Adrenal gland (tissue), 12 donors: ENCODE results near the gene SLC46A2. TPM values are rescaled to one million over a fixed set of nuclear protein-coding genes. Genes with fewer than 3 reads are reported as not detected.

Experiments
- DNase-seq, 7 donors: peaks; one replicate each; pipeline ENCODE4 v3.0.0-alpha.2; 2019 to 2020
- H3K27ac ChIP-seq, 5 donors: fragments of 200-600 bp; sonication (generic) in 4 of 5; 1 replicate in 3 of 5; 2 replicates in 2 of 5; pipeline versions ENCODE4 v1.5.1 to v1.8.0; 2016 to 2020; ENCODE audit warnings: mild to moderate bottlenecking in 1 of 5
- H3K27me3 ChIP-seq: fragments of 200-600 bp; 2 replicates; pipeline ENCODE4 v1.8.0; 2021
- H3K36me3 ChIP-seq, 2 donors: fragments of 200-600 bp; replicated peaks in 1 of 2; 1 replicate in 1 of 2; 2 replicates in 1 of 2; pipeline versions ENCODE4 v1.5.1 to v1.8.0; 2018 to 2022
- H3K4me1 ChIP-seq, 2 donors: fragments of 200-600 bp; replicated peaks in 1 of 2; 1 replicate in 1 of 2; 2 replicates in 1 of 2; pipeline versions ENCODE4 v1.5.1 to v1.8.0; 2018 to 2021
- H3K4me3 ChIP-seq, 4 donors: fragments of 200-600 bp; sonication (generic) in 3 of 4; one replicate each; pipeline ENCODE4 v1.5.1; 2016 to 2018
- H3K9me3 ChIP-seq, 3 donors: fragments of 200-600 bp; sonication (generic) in 1 of 3; replicated peaks in 1 of 3; 1 replicate in 2 of 3; 2 replicates in 1 of 3; pipeline versions ENCODE4 v1.5.1 to v1.8.0; 2016 to 2021
- POLR2A ChIP-seq, 2 donors: fragments of 450-650 bp; IDR thresholded peaks; one replicate each; pipeline ENCODE4 v1.6.1; 2017; ENCODE audit warnings: antibody characterized with exemption in 2 of 2, mild to moderate bottlenecking in 2 of 2, moderate library complexity in 1 of 2
- WGBS, 4 donors: extraction: QIAGEN DNeasy Blood & Tissue Kit in 2 of 4; methylation state at CpG; one replicate each; pipeline versions ENCODE4 v1.1.5 to v1.1.7; 2013 to 2017; 5-methylcytosine and 5-hydroxymethylcytosine counted together
- intact Hi-C, 2 donors: fragments of 100-400 bp; cut with DNase I; formaldehyde crosslinking; loops; one replicate each; pipeline versions ENCODE4 v1.14.1 to v1.15.0; 2022 to 2023
- polyA plus RNA-seq, 3 donors: library from polyadenylated mRNA; stranded (reverse); fragments of 200-250 nt in 2 of 3; fragments of 350-450 nt in 1 of 3; fragmentation: Illumina TruSeq in 1 of 3; extraction: RNeasy Lipid Tissue Mini Kit (QIAGEN cat#74804) in 1 of 3; gene quantifications; one replicate each; pipeline ENCODE4 v1.2.3, GENCODE V29; 2013 to 2014
- total RNA-seq, 9 donors: library from RNA; depleted of rRNA in 4 of 9; stranded (reverse); fragments of >200 nt in 4 of 9; fragments of 120-200 nt in 1 of 9; fragmentation: NEBNext Ultra II Directional in 1 of 9; extraction: Animal tissue kit (Norgen Biotek cat#: 25700) in 1 of 9; gene quantifications; one replicate each; pipeline versions ENCODE4 v1.1.0 to v1.2.4, GENCODE V29; 2013 to 2023
- TF ChIP-seq, protein P1 (sequence below), 6 experiments: fragments of 450-650 bp in 4 of 6; fragments of 200-600 bp in 2 of 6; sonication (generic) in 1 of 6; IDR thresholded peaks; 1 replicate in 5 of 6; 2 replicates in 1 of 6; pipeline versions ENCODE4 v1.5.1 to v1.8.0; 2016 to 2021; ENCODE audit warnings: antibody characterized with exemption in 6 of 6, mild to moderate bottlenecking in 2 of 6, moderate library complexity in 1 of 6
- donor health status: healthy with polysubstance abuse.
- donor health status: Bipolar disorder and iron deficiency.
- donor health status: DM: yes; HTN: yes; CAD: no.
- donor health status: DM: no; HTN: no; CAD: no.
- donor health status: DM: no; HTN: no; CAD: no.
- donor health status: DM: yes; HTN: yes; CAD: no.

SLC46A2 gene
- total and polyA plus RNA-seq, 12 donors, result 0.07 to 1.9 (median 0.48) TPM; not detected in 6

DNA sequence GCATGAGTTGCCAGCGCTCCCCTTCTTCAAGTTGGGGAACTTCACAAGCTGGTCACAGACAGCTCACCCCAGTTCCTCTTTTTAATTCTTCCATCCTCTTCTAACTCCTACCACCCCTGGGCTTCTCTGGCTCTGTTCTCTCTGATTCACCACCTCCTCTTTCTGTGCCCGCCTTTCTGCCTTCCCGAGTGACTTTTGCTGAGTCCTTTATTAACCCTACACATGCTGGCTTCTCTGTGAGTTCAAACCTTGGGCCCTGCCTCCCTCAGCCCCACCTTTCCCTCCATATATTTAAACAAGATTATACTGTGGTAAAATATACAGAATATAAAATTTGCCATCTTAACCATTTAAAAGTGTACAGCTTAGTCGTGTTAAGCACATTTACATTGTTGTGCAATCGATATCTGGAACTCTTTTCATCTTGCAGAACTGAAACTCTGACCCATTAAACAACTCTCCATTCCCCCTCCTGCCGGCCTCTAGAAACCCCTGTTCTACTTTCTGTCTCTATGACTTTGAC is 32.0 kb downstream of the SLC46A2 start:
- H3K36me3 ChIP-seq, result no peaks in the 10 kb centered on the region
- no peak overlapping the region for H3K4me3 ChIP-seq
- H3K27ac ChIP-seq, result peak overlapping the region in 1 of 5 donors; percentile 6
- intact Hi-C loops, result no loop called here
- WGBS, 4 donors, result 54 to 63% (median 58%) methylated on average over 6 of the region's 6 CpGs
- H3K27me3 ChIP-seq, result no peaks in the 10 kb centered on the region
- TF ChIP-seq POLR2A (IDR thresholded peaks at IDR 0.05), result no peak
- TF ChIP-seq, protein P1, sequence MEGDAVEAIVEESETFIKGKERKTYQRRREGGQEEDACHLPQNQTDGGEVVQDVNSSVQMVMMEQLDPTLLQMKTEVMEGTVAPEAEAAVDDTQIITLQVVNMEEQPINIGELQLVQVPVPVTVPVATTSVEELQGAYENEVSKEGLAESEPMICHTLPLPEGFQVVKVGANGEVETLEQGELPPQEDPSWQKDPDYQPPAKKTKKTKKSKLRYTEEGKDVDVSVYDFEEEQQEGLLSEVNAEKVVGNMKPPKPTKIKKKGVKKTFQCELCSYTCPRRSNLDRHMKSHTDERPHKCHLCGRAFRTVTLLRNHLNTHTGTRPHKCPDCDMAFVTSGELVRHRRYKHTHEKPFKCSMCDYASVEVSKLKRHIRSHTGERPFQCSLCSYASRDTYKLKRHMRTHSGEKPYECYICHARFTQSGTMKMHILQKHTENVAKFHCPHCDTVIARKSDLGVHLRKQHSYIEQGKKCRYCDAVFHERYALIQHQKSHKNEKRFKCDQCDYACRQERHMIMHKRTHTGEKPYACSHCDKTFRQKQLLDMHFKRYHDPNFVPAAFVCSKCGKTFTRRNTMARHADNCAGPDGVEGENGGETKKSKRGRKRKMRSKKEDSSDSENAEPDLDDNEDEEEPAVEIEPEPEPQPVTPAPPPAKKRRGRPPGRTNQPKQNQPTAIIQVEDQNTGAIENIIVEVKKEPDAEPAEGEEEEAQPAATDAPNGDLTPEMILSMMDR (IDR thresholded peaks at IDR 0.05), result no peak
- H3K4me1 ChIP-seq, result no peaks in the 10 kb centered on the region
- peak in 5 of 7 donors; percentile 18 to 56 (median 28) for DNase-seq
- H3K9me3 ChIP-seq, result no peaks in the 10 kb centered on the region

DNA sequence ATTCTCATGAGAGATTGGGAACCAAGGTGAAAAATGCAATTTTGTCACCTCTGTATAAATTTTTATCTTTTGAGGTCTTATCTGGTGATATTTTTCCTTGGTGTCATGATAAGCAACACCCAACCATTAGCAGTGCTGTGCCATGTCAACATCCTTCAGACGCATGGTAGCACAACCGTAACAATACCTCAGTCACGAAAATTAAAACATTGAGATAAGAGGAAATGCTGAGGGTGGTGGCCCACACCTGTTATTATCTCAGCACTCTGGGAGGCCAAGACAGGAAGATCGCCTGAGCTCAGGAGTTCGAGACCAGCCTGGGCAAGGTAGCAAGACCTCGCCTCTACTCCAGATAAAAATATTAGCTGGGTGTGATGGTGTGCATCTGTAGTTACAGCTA is 32.7 kb downstream of the SLC46A2 start:
- DNase-seq, result no peak
- Histone ChIP-seq H3K36me3 (no peaks in the 10 kb centered on the region), H3K9me3 (no peaks in the 10 kb centered on the region), H3K4me1 (no peaks in the 10 kb centered on the region), H3K27ac (no peak overlapping the region), H3K27me3 (no peaks in the 10 kb centered on the region), H3K4me3 (no peak overlapping the region)
- 86 to 91% (median 89%) methylated on average over 6 of the region's 6 CpGs for whole genome bisulfite sequencing, 4 donors
- intact Hi-C loops, result no loop called here
- TF ChIP-seq POLR2A (IDR thresholded peaks at IDR 0.05), result no peak

DNA sequence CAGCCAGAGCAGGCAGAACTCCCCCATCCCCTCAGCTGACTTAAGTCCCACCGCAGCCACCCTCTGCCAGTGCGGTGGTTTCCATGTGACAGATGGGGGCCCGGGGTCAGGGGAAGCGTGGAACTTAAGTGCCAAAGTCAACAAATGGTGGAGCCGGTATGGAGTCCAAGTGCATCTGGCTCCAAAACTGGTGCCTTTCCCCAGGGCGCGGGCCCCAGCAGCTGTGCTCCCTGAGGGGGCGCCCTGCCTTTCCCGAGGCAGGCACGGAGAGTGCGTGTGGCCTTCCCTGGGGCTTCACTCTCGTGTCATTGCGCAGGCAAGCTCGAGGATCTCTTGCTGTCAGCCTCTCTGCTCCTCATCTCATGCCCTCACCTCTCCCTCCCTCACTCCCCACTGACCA is 33.8 kb downstream of the SLC46A2 start:
- intact Hi-C loops, result no loop called here
- no peak for DNase-seq
- H3K27ac ChIP-seq, result no peak overlapping the region
- H3K4me3 ChIP-seq, result no peak overlapping the region
- no peaks in the 10 kb centered on the region for H3K36me3 ChIP-seq
- H3K27me3 ChIP-seq, result no peaks in the 10 kb centered on the region
- H3K4me1 ChIP-seq, result no peaks in the 10 kb centered on the region
- TF ChIP-seq POLR2A (IDR thresholded peaks at IDR 0.05), result no peak
- TF ChIP-seq, protein P1 (IDR thresholded peaks at IDR 0.05), result no peak
- H3K9me3 ChIP-seq, result no peaks in the 10 kb centered on the region
- WGBS, 4 donors, result 84 to 95% (median 89%) methylated on average over 12 to 14 of the region's 14 CpGs

DNA sequence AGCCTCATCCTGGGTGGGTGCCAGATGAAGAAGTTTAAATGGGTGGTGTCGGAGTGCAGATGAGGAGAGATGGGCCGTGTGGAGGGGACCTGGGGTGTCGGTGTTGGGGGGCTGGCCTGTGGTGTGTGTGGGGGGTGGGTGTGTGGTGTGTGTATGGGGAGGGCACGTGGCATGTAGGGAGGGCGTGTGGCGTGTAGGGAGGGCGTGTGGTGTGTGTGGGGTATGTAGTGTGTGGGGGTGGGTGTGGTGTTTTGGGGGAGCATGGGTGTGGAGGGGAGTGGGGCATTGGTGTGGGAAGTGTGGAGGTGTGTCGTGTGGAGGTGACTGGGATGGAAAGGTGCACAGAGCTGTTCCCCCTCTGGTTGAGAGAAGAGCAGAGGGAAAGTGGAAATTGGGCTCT is 34.5 kb downstream of the SLC46A2 start:
- H3K27me3 ChIP-seq, result no peaks in the 10 kb centered on the region
- TF ChIP-seq, protein P1 (IDR thresholded peaks at IDR 0.05), result no peak
- TF ChIP-seq POLR2A (IDR thresholded peaks at IDR 0.05), result no peak
- intact Hi-C loops, result no loop called here
- H3K9me3 ChIP-seq, result no peaks in the 10 kb centered on the region
- H3K27ac ChIP-seq, result no peak overlapping the region
- DNase-seq, result no peak
- WGBS, 4 donors, result 95 to 98% (median 98%) methylated on average over 8 of the region's 8 CpGs
- no peaks in the 10 kb centered on the region for H3K36me3 ChIP-seq
- no peak overlapping the region for H3K4me3 ChIP-seq
- no peaks in the 10 kb centered on the region for H3K4me1 ChIP-seq

DNA sequence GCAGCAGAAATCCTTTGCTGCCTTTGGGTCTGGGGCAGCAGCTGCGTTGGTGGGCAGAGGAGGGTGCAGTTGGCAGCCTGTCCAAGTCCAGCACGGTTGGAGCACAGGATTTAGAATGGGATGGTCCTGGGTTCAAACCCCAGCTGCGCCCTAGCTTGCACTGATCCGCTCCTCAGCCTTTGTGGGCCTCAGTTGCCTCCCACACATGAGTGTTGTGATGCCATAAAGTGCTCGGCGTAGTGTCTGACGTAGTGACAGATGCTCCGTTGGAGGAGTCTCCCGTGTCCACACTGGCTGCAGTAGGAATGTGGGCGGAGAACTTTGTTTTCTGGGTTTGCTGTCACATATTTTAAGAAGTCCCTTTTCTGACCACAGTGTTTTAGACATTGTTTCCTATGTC is 36.0 kb downstream of the SLC46A2 start:
- Histone ChIP-seq H3K27ac (no peak overlapping the region), H3K9me3 (no peaks in the 10 kb centered on the region), H3K4me3 (no peak overlapping the region), H3K4me1 (no peaks in the 10 kb centered on the region), H3K36me3 (no peaks in the 10 kb centered on the region), H3K27me3 (no peaks in the 10 kb centered on the region)
- WGBS, 4 donors, result 83 to 96% (median 92%) methylated on average over 10 of the region's 10 CpGs
- intact Hi-C loops, result no loop called here
- DNase-seq, result no peak
- no peak for TF ChIP-seq POLR2A (IDR thresholded peaks at IDR 0.05)
- TF ChIP-seq, protein P1 (IDR thresholded peaks at IDR 0.05), result no peak
